ENCODE data around the gene EID2. TPM values are rescaled to one million over a fixed set of nuclear protein-coding genes. Genes with fewer than 3 reads are reported as not detected.

Gene EID2
- total and polyA plus RNA-seq, 2 of the 13 experiments (the other 11 are each of a cell fraction or from before 2014, with no cell fraction given) = 3.7 to 14.1 TPM

DNA sequence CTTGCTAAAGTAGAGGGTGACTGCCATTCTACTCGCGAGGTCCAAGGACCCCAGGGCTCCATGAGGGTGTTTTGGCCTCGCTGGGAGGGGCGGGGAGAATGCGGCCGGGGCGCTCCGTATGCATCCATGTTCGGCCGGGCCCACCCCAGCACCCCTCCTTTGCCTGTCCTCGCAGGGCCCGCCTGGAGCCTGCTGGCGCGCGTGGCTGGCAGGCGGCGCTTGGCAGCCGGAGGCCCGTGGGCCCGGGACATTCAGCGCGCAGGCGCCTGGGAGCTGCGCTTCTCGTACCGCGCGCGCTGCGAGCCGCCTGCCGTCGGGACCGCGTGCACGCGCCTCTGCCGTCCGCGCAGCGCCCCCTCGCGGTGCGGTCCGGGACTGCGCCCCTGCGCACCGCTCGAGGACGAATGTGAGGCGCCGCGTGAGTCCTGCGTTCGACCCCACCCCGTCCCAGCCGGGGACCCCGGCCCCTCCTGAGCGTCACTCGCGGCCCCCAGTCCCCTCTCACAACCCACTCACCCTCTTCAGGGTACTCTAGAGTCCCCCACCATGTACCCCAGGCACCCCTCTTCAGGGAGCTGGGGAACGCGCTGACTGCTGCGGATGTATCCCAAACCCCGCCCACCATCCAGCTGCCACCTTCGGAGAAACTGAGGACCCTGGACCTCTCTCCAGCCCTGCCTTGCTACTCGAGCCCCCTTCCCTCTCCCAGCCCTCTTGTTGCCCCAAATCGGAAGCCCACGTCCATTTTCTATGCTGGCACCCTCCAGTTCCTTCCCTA, 37.1 kb downstream of the EID2 start (continued):
- TF ChIP-seq, protein P1, sequence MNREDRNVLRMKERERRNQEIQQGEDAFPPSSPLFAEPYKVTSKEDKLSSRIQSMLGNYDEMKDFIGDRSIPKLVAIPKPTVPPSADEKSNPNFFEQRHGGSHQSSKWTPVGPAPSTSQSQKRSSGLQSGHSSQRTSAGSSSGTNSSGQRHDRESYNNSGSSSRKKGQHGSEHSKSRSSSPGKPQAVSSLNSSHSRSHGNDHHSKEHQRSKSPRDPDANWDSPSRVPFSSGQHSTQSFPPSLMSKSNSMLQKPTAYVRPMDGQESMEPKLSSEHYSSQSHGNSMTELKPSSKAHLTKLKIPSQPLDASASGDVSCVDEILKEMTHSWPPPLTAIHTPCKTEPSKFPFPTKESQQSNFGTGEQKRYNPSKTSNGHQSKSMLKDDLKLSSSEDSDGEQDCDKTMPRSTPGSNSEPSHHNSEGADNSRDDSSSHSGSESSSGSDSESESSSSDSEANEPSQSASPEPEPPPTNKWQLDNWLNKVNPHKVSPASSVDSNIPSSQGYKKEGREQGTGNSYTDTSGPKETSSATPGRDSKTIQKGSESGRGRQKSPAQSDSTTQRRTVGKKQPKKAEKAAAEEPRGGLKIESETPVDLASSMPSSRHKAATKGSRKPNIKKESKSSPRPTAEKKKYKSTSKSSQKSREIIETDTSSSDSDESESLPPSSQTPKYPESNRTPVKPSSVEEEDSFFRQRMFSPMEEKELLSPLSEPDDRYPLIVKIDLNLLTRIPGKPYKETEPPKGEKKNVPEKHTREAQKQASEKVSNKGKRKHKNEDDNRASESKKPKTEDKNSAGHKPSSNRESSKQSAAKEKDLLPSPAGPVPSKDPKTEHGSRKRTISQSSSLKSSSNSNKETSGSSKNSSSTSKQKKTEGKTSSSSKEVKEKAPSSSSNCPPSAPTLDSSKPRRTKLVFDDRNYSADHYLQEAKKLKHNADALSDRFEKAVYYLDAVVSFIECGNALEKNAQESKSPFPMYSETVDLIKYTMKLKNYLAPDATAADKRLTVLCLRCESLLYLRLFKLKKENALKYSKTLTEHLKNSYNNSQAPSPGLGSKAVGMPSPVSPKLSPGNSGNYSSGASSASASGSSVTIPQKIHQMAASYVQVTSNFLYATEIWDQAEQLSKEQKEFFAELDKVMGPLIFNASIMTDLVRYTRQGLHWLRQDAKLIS (CRISPR knock-in tag; IDR thresholded peaks at IDR 0.05) = 0 out of 2 replicates have a peak, but pooled peaks have one; percentile 53
- TF ChIP-seq ZNF572 (CRISPR knock-in tag; IDR thresholded peaks at IDR 0.05) (no peak), ZSCAN31 (CRISPR knock-in tag; IDR thresholded peaks at IDR 0.05; ENCODE audit: low read depth) (peak; percentile 78; the same call in 1 of the 2 replicates), AGO2 (optimal IDR thresholded peaks at IDR 0.05; ENCODE audit: low read depth, low read length) (no peak), ZBTB8A (CRISPR knock-in tag; IDR thresholded peaks at IDR 0.05; ENCODE audit: borderline replicate concordance, low read depth) (no peak), TEAD3 (CRISPR knock-in tag; optimal IDR thresholded peaks at IDR 0.05; ENCODE audit: borderline replicate concordance) (peak; percentile 54), SMARCE1 (IDR thresholded peaks at IDR 0.05; ENCODE audit: borderline replicate concordance) (no peak), ZNF577 (CRISPR knock-in tag; IDR thresholded peaks at IDR 0.05; ENCODE audit: borderline replicate concordance, low read depth) (0 out of 2 replicates have a peak, but pooled peaks have one; percentile 80), TOPORS (CRISPR knock-in tag; IDR thresholded peaks at IDR 0.05) (peak; percentile 97), TCF7 (IDR thresholded peaks at IDR 0.05; ENCODE audit: low read depth) (no peak), ZNF746 (CRISPR knock-in tag; IDR thresholded peaks at IDR 0.05) (peak; percentile 85; the same call in 1 of the 2 replicates), FOXK1 (CRISPR knock-in tag; IDR thresholded peaks at IDR 0.05; ENCODE audit: borderline replicate concordance, low read depth) (no peak)
- TF ChIP-seq, protein P2, sequence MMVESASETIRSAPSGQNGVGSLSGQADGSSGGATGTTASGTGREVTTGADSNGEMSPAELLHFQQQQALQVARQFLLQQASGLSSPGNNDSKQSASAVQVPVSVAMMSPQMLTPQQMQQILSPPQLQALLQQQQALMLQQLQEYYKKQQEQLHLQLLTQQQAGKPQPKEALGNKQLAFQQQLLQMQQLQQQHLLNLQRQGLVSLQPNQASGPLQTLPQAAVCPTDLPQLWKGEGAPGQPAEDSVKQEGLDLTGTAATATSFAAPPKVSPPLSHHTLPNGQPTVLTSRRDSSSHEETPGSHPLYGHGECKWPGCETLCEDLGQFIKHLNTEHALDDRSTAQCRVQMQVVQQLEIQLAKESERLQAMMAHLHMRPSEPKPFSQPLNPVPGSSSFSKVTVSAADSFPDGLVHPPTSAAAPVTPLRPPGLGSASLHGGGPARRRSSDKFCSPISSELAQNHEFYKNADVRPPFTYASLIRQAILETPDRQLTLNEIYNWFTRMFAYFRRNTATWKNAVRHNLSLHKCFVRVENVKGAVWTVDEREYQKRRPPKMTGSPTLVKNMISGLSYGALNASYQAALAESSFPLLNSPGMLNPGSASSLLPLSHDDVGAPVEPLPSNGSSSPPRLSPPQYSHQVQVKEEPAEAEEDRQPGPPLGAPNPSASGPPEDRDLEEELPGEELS (CRISPR knock-in tag; IDR thresholded peaks at IDR 0.05) = 0 out of 2 replicates have a peak, but pooled peaks have one; percentile 28
- TF ChIP-seq, protein P3, sequence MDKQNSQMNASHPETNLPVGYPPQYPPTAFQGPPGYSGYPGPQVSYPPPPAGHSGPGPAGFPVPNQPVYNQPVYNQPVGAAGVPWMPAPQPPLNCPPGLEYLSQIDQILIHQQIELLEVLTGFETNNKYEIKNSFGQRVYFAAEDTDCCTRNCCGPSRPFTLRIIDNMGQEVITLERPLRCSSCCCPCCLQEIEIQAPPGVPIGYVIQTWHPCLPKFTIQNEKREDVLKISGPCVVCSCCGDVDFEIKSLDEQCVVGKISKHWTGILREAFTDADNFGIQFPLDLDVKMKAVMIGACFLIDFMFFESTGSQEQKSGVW (CRISPR knock-in tag; IDR thresholded peaks at IDR 0.05; ENCODE audit: borderline replicate concordance) = 0 out of 2 replicates have a peak, but pooled peaks have one; percentile 69
- TF ChIP-seq, protein P4, sequence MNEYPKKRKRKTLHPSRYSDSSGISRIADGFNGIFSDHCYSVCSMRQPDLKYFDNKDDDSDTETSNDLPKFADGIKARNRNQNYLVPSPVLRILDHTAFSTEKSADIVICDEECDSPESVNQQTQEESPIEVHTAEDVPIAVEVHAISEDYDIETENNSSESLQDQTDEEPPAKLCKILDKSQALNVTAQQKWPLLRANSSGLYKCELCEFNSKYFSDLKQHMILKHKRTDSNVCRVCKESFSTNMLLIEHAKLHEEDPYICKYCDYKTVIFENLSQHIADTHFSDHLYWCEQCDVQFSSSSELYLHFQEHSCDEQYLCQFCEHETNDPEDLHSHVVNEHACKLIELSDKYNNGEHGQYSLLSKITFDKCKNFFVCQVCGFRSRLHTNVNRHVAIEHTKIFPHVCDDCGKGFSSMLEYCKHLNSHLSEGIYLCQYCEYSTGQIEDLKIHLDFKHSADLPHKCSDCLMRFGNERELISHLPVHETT (CRISPR knock-in tag; conservative IDR thresholded peaks at IDR 0.05) = peak; percentile 90
- TF ChIP-seq, protein P5, sequence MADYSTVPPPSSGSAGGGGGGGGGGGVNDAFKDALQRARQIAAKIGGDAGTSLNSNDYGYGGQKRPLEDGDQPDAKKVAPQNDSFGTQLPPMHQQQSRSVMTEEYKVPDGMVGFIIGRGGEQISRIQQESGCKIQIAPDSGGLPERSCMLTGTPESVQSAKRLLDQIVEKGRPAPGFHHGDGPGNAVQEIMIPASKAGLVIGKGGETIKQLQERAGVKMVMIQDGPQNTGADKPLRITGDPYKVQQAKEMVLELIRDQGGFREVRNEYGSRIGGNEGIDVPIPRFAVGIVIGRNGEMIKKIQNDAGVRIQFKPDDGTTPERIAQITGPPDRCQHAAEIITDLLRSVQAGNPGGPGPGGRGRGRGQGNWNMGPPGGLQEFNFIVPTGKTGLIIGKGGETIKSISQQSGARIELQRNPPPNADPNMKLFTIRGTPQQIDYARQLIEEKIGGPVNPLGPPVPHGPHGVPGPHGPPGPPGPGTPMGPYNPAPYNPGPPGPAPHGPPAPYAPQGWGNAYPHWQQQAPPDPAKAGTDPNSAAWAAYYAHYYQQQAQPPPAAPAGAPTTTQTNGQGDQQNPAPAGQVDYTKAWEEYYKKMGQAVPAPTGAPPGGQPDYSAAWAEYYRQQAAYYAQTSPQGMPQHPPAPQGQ (CRISPR knock-in tag; IDR thresholded peaks at IDR 0.05; ENCODE audit: borderline replicate concordance) = no peak
- TF ChIP-seq, protein P6, sequence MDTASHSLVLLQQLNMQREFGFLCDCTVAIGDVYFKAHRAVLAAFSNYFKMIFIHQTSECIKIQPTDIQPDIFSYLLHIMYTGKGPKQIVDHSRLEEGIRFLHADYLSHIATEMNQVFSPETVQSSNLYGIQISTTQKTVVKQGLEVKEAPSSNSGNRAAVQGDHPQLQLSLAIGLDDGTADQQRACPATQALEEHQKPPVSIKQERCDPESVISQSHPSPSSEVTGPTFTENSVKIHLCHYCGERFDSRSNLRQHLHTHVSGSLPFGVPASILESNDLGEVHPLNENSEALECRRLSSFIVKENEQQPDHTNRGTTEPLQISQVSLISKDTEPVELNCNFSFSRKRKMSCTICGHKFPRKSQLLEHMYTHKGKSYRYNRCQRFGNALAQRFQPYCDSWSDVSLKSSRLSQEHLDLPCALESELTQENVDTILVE (CRISPR knock-in tag; IDR thresholded peaks at IDR 0.05) = peak; percentile 30; the same call in 1 of the 2 replicates

Data from HepG2 (cell line).